Osteocyte (in vitro differentiated cells): ENCODE results near the gene CMBL. TPM values are rescaled to one million over a fixed set of nuclear protein-coding genes. Genes with fewer than 3 reads are reported as not detected.

ENCODE experiments used
- DNase-seq: peaks from one replicate; pipeline ENCODE4 v3.0.0; 2021; ENCODE audit warnings: mixed read lengths; ENCODE audit not compliant: unreplicated experiment; ENCODE audit errors: extremely low spot score
- H3K27ac Mint-ChIP-seq: one replicate; pipeline ENCODE4 v1.8.0; 2021; ENCODE audit warnings: mild to moderate bottlenecking, mixed read lengths; ENCODE audit not compliant: unreplicated experiment
- H3K27me3 Mint-ChIP-seq: one replicate; pipeline ENCODE4 v1.8.0; 2021; ENCODE audit warnings: mixed read lengths; ENCODE audit not compliant: unreplicated experiment
- H3K36me3 Mint-ChIP-seq: one replicate; pipeline ENCODE4 v1.8.0; 2021; ENCODE audit warnings: mixed read lengths; ENCODE audit not compliant: unreplicated experiment
- H3K4me1 Mint-ChIP-seq: one replicate; pipeline ENCODE4 v1.8.0; 2021; ENCODE audit warnings: mixed read lengths; ENCODE audit not compliant: unreplicated experiment
- H3K4me3 Mint-ChIP-seq: one replicate; pipeline ENCODE4 v1.8.0; 2021; ENCODE audit warnings: mild to moderate bottlenecking, moderate library complexity, mixed read lengths; ENCODE audit not compliant: unreplicated experiment
- H3K9me3 Mint-ChIP-seq: one replicate; pipeline ENCODE4 v1.8.0; 2021; ENCODE audit warnings: mixed read lengths; ENCODE audit not compliant: unreplicated experiment
- CTCF ChIP-seq: fragments of 200-600 bp; sonication (generic); IDR thresholded peaks from 2 replicates; pipeline ENCODE4 v1.5.0; 2021; ENCODE audit warnings: antibody characterized with exemption, mild to moderate bottlenecking, moderate library complexity
- total RNA-seq: library from RNA; stranded (reverse); gene quantifications from 2 replicates; pipeline ENCODE4 v1.2.1, GENCODE V29; 2021

Gene CMBL
- total RNA-seq, 1 donor from 2014 or later, result 23.3 TPM

- Mint-ChIP-seq H3K27me3 (no peaks in the 10 kb centered on the region), H3K4me1 (no peaks in the 10 kb centered on the region), H3K9me3 (no peaks in the 10 kb centered on the region), H3K27ac (no peak overlapping the region), H3K36me3 (no peaks in the 10 kb centered on the region), H3K4me3 (no peak overlapping the region)
- no peak for TF ChIP-seq CTCF
- no peak for DNase-seq
Measured at GRCh38 chr5:10343486-10343885, 35.8 kb upstream of the CMBL start.

GRCh38 chr5:10339958-10340357 lies 32.3 kb upstream of the CMBL start:
- no peak for TF ChIP-seq CTCF
- Mint-ChIP-seq H3K36me3 (no peaks in the 10 kb centered on the region), H3K4me3 (no peak overlapping the region), H3K4me1 (peaks cover 1% of the 10 kb centered on the region), H3K27me3 (no peaks in the 10 kb centered on the region), H3K27ac (no peak overlapping the region), H3K9me3 (no peaks in the 10 kb centered on the region)
- DNase-seq, result no peak

- DNase-seq, result peak; percentile 76
- no peak for TF ChIP-seq CTCF
- H3K4me3 Mint-ChIP-seq, result no peak overlapping the region
- peaks cover 4% of the 10 kb centered on the region for H3K4me1 Mint-ChIP-seq
- no peaks in the 10 kb centered on the region for H3K27me3 Mint-ChIP-seq
- no peak overlapping the region for H3K27ac Mint-ChIP-seq
- no peaks in the 10 kb centered on the region for H3K36me3 Mint-ChIP-seq
- H3K9me3 Mint-ChIP-seq, result no peaks in the 10 kb centered on the region
Measured at GRCh38 chr5:10339058-10339811, 31.5 kb upstream of the CMBL start.

- TF ChIP-seq CTCF, result no peak
- no peak for DNase-seq
- Mint-ChIP-seq H3K36me3 (no peaks in the 10 kb centered on the region), H3K27me3 (no peaks in the 10 kb centered on the region), H3K27ac (no peak overlapping the region), H3K9me3 (no peaks in the 10 kb centered on the region), H3K4me3 (no peak overlapping the region), H3K4me1 (peaks cover 4% of the 10 kb centered on the region)
Measured at GRCh38 chr5:10338686-10339057, 31.0 kb upstream of the CMBL start.

- Mint-ChIP-seq H3K27me3 (no peaks in the 10 kb centered on the region), H3K9me3 (no peaks in the 10 kb centered on the region), H3K4me3 (no peak overlapping the region), H3K27ac (no peak overlapping the region), H3K36me3 (no peaks in the 10 kb centered on the region), H3K4me1 (peaks cover 10% of the 10 kb centered on the region)
- TF ChIP-seq CTCF, result no peak
- no peak for DNase-seq
Measured at GRCh38 chr5:10337986-10338385, 30.3 kb upstream of the CMBL start.
